Hematopoietic multipotent progenitor cell treated with erythropoietin and hydrocortisone succinate and interleukin-3 and kit ligand, for 6 days (in vitro differentiated cells): ENCODE data around the gene EMC8.

Source experiments
- DNase-seq: peaks from one replicate; pipeline ENCODE4 v3.0.0-alpha.2; 2015

EMC8 gene

DNA sequence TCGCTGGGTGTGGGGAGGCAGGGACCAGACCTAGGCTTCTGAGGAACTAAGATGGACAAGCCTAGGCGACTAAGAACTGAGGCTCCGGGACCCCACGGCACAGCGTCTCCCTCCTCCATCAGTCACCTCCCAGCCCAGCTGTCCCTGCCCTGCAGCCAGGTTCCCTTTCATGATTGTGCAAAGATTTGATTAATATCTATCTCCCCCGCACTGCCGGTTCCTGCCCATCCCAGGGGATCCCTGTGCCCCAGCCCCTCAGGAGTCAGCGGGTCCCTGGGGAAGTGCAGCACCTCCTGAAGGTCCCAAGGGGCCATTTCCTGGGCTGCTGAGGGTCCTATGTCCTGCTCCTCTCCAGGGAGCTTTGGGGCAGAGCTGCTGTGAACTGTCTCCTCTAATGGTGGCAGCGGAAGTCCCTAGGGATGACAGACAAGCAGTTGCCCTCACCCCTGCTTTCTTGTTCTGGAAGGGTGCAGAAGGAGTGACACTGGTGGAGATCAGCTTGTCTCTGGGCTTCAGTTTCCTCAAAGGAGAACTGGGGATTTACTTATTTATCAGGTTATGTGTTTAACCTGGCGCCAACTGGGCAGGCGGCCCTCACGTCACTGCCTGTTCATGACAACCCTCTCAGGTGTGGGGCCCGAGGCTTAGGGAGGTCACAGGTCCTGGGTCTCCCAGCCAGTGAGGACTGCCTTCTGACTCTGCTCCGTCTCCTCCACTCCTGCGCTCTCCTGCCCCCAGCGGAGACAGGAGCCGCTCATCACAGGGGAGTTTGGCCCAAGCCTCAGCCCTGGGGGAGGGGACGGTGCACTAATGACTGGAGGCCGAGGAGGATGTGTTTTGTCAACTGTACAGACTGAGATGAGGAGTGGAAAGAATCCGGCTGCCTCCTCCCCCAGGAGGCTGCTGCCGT, 46.6 kb downstream of the EMC8 start:
- no peak for DNase-seq

DNA sequence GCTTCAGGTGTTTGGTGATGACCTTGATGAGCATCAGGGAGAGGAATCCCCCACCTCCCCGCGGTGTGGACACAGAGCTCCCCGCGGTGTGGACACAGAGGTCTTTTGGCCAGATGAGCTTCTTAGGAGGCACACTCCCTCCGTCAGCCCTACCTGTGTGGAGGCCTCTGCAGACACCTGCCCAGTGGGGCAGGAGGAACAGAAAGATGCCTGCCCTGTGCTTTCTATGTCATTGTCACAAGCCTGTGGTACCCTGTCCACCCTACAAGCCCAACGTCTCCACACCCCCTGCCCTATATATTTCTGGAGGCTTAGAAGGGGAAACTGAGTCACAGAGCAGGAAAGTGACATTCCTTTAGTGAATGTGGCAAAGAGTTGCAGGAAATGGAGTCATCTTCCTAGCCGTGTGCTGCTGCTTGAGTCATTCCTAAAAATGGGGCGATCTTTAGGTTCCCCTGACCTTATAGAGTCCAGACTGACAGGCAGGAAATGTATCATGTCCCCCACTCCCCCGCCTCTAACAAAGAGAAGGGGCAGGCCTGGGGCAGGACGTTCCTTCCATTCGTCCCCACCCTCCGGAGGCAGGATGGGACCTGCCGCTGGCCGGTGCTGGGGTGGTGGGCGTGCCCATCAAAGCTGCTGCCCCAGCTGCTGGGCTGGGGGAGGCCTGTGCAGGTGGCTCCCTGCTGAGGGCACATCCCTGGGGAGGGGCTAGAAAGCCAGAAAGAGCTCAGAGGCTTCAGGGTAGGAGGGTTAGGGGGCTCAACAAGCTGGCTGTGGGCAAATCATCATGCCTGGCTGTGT, 47.4 kb downstream of the EMC8 start:
- DNase-seq, result no peak

DNA sequence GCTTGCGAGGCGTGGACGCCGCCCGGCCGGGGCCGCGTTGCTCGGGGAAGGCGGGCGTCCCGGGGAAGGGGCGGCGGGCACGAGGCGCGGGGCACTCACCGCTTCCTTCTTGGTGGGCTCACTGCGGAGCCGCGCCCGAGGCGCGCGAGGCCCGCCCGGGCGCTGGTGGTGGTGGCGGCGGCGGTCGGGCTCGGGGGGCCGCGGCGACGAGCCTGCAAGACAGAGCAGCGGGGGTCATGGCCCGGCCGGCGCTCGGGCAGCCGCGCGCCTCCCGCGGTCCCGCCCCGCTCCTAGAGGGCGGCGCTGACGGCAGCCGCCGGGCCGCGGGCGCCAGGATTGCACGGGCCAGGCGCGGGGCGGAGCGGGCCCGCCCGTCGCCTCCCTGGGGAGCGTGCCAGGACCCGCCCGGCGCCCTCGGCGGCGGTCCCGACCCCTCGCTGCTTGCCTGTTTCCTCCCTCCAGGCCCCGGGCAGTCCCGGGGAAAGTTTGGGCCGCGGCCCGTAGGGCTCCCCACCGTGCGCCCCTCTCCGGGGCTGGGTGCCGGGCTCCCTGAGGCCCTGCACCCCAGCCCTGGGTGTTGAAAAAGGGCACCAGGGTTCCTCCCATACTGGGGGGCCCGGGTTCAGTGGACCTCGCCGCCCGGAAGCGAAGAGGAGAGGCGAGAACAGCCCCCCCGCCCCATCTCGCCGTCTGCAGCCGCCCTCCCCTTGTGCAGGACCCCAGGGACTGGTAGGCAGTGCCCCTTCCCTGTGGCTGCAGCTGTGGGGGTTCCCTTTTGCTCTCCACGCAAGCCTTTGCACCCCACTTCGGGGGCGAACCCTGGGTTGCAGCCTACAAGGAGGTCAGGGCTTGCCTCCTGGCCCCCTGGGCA, 48.3 kb downstream of the EMC8 start, which contains the start of gene C16orf74:
TSS of gene C16orf74 (minus strand) at position 270 of the 871 bp plus-strand sequence. CDS start 15,879 bp downstream, outside the sequence.
- DNase-seq, result peak; percentile 67

DNA sequence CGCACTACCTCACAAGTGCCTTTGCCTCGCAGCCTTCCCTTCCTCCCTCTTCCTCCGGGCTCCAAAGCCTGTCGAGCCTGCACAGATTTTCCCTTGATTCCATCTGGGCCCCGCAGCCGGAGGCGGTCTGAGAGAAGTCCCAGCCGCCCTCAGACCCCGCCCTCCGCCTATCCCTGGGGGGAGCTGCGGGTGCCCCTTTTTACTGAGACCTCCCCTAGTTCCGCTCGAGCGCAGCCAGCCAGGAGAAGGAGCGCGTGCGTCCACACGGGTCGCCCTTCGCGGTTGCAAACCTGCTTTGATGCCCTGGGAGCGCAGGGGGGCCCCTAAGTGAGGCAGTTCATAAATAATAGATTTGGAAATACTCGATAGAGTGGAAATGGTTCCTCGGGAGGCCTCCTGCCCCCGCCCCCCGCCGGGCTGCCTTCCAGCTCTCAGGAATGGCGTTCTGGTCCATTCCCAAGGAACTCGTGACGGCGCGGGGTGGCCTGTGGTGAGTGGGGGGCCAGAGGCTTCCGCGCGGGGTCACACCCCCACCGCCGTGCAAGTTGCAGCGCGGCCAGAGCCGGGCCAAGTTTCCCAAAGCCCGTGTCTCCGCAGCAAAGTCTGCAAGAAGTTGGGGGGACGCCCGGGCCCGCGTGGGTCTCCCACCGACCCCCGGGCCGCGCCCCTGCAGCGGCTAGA, 49.1 kb downstream of the EMC8 start:
- peak; percentile 55 for DNase-seq

- no peak for DNase-seq
Observed at GRCh38 chr16:85749771-85750145, 49.6 kb downstream of the EMC8 start.

- no peak for DNase-seq
Observed at GRCh38 chr16:85746460-85747215, 52.7 kb downstream of the EMC8 start.

GRCh38 chr16:85738923-85739715, 60.2 kb downstream of the EMC8 start:
- DNase-seq, result no peak

DNA sequence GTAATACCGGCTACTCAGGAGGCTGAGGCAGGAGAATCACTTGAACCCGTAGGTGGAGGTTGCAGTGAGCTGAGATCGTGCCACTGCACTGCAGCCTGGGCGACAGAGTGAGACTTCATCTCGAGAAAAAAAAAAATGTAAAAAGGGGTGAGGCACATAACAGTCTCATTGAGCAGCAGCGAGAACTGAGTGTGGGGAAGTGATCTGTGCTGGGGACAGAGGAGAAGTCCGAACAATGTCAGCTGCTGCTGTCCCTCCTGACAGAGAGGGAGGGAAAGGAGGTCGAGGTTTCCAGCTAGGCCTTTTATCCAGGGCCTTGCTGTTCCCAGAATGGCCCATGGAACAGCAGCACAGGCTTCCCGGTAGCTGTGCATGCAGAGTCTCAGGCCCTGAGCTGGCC, 62.4 kb downstream of the EMC8 start:
- DNase-seq, result no peak

DNA sequence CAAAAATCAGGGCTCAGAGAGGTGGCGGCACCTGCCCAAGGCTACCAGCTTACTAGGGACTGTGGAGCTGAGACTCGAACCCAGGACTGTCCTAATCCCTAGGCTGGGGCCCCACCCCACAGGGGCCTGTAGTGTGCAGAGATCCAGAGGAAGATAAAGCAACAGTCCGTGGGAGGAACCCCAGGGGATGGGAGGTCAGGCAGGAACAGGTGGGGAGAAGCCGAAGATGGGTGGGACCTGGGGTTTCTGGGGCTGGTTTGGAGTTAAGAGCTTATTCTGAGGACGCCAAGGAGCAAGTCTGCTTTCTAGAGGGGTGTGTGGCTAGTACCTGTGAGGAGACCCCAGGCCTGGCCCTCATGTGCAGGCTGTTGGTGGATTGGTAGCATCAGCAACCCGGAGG, 63.4 kb downstream of the EMC8 start:
- DNase-seq, result no peak

DNA sequence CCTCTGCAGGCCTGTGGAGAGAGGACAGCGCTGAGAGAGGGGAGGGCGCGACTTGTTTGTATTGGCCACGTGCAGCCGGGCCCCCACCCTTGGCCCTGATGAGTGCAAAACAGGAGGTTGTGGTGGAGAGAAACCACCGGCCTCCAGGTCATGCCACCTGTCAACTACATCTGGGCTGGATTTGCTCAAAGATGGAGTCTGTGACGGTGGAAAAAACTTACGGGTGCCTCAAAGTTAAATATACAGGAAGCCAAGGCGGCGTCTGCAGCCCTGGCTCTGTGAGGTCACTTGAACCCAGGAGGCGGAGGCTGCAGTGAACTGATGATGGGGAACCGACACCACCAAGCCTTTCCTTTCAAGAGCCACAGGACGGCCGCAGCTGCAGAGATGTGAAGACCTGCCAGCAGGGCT, 64.1 kb downstream of the EMC8 start:
- peak; percentile 53 for DNase-seq

DNA sequence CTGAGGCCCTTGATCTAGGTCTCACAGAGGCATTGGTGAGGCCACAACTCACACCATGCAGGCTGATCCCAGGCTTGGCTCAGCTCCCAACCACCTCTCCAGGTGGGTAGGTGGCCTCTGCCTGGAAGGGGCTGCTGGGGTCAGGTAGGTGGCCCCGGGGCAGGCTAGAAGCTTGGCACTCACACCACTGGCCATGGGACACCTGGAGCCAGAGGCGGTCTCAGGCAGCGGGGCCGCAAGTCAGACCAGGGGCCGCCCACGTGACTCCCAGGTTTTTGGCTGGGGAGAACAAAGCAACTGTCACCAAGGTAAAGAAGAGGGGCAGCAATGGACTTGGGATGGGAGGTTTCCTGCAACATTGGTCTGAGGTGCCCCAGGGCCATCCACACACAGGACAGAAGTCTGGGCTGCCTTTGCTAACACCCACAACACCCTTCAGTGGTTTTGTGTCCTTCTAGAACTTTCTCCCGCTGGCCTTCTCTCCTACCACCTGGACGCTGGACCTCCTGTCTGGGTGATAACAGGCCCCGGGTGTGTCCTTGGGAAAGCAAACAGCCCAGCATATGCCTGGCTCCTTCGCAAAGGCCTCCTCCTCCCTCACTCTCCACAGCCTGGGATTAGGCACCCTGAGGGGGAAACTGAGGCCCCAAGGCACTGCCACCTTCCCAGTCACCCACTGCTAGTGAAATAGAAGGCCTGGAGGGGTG, 64.9 kb downstream of the EMC8 start:
- no peak for DNase-seq

DNA sequence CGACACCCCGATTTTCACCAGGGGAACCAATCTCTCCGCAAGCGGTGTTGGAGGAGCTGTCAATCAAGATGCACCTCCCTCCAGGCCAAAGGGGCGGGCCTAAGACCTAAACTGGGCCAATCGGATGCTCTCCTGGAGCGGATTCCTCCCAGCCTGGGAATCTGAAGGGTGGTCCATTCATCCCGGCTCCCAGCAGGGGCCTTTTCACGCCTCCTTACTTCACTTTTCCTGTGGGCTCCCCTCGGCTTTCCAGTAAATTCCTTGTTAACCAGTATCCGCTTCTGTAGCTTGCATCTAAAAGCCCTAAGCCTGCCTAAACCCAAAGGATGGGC, 65.5 kb downstream of the EMC8 start:
- peak; percentile 33 for DNase-seq

DNA sequence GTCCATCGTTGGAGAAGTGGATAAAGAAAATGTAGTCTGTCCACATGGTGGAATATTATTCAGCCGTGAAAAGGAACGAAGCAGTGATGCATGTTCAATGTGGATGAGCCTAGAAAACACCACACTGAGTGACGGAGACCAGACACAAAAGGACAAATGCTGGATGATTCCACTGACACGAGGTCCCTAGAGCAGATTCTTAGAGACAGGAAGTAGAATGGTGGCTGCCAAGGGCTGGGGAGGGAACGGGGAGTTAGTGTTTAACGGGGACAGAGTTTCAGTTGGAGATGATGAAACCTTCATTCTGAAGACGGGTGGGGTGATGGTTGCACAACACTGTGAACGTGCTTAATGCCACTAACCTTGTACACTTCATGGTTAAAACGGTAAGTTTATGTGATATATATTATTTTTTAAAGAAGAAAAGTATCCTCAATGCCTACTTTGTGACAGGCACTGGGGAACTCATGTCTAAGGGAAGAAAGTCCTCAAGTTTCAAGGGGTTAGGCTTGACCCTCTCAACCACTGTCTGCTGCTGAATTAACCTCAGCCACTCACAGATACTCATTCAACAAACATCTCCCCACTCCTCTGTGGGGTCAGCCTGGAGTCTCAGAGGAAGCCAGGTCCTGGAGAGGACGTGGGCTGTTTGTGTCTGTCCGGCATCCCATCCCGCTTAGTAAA, 66.0 kb downstream of the EMC8 start:
- DNase-seq, result peak; percentile 78

GRCh38 chr16:85731179-85731578, 68.2 kb downstream of the EMC8 start:
- DNase-seq, result no peak

DNA sequence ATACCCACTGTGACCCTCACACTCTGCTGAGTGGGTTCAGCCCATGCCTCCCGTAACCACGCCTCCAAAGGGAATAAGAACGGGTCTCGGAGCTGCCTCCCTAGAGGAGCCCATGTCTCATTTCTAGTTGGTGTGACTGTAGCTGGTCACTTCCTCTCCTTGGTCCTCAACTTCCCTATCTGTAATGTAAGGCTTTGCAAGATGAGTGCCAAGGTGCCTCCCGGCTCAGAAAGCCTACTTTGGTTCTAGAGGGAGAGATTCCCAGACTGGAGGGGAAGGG, 69.2 kb downstream of the EMC8 start:
- DNase-seq, result no peak

GRCh38 chr16:85729452-85730185, 69.7 kb downstream of the EMC8 start:
- DNase-seq, result no peak

GRCh38 chr16:85728879-85729278, 70.5 kb downstream of the EMC8 start:
- peak; percentile 22 for DNase-seq
